Stimulated activated CD8-positive, alpha-beta memory T cell treated with anti-CD3 and anti-CD28 coated beads, Interleukin-15, amount 100 ng/mL, for 4 hours (primary cell): ENCODE measurements around the gene OPRL1.

Experiments
- DNase-seq, 2 donors: peaks; one replicate each; pipeline ENCODE4 v3.0.0-alpha.2; 2020; ENCODE audit warnings: low read depth in 2 of 2

The OPRL1 gene

DNA sequence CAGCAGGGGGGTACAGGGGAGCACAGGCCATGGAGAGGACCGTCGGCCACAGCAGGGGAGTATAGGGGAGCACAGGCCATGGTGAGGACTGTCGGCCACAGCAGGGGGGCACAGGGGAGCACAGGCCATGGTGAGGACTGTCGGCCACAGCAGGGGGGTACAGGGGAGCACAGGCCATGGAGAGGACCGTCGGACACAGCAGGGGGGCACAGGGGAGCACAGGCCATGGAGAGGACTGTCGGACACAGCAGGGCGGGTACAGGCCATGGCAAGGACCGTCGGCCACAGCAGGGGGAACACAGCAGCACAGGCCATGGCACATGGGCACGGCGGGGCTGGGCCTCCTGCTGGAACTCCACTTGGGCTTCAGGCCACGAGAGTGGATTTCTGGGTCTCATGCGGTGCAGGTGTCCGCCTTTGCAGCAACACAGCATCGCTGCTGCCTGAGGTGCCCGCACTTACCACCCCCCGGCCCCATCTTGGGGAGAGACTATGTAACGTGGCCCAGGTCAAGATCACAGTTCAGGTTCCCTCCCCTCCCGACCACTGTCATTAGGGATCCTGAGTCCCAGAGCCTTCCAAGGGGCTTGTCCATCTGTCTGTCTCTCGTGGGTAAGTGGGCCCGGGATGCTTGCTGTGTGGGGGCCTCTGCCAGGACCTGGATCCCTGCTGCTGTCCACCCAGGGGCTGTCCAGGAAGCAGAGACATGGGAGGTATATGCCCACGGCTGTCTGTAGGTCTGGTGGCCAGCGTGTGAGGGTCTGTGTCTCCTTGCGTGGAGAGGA, 25.0 kb downstream of the OPRL1 start:
- no peak for DNase-seq

DNA sequence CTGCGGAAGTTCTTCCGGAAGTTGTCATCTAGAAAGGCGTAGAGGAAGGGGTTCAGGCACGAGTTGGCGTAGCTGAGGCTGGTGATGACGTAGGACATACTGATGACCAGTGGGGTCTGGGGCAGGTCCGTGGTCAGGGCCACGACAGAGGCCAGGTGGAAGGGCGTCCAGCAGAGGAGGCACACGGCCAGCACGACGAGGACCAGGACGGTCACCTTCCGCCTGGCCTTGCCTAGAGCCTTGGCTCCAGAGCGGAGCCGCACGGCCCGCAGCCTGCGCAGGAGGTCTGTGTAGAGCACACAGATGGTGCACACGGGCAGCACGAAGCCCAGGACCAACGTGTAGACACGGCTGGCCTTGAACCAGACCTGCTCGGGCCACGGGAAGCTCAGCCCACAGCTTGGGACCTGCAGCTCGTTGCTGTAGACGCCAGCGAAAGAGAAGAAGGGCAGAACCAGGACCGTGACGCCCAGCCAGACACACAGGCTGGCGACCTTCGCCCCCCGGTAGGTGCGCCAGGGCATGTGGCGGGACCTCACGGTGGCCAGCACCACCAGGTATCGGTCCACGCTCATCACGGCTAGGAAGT, 26.1 kb downstream of the OPRL1 start:
- DNase-seq, result no peak

- DNase-seq, result no peak
Observed at GRCh38 chr20:64106435-64106961, 26.6 kb downstream of the OPRL1 start.

DNA sequence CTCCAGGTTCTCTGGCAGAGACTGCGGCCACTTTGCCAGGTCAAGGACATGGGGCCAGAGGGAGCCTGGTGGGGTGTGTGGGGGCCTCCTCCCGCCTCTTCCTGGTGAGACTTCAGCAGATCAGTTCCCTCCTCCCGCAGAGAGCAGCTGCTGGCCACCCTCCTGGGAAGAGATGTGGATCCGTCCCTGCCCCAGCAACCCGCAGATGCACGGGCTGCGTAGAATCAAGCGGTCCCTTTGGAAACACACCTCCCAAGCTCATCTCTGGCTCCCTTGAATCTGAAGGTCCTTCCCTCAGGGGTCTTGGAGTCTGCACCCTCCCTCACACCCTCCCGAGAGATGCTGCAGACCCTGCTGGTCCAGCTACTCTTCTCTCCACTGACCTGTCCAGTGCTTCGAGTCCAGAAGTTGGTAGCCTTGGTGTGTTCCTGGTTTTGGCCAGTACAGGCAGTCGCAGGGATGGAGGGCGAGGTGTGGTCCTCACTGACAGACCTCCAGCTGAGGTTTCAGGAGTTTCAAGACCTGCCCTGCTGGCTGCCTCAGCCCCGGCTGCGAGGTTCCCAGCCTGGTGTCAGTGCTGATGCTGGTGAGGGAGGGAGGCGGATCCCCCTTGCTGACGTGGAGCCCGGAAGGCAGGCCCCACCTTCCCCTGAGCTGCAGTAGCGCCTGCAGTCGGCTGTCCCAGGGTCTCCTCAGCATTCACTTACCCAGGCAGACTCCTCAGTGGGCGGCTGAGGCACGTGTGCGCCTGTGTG, 27.3 kb downstream of the OPRL1 start, which contains the start of gene NPBWR2:
NPBWR2 (minus strand) TSS at position 585 of the 755 bp plus-strand sequence. CDS start 734 bp downstream, outside the sequence.
- DNase-seq, result no peak

DNA sequence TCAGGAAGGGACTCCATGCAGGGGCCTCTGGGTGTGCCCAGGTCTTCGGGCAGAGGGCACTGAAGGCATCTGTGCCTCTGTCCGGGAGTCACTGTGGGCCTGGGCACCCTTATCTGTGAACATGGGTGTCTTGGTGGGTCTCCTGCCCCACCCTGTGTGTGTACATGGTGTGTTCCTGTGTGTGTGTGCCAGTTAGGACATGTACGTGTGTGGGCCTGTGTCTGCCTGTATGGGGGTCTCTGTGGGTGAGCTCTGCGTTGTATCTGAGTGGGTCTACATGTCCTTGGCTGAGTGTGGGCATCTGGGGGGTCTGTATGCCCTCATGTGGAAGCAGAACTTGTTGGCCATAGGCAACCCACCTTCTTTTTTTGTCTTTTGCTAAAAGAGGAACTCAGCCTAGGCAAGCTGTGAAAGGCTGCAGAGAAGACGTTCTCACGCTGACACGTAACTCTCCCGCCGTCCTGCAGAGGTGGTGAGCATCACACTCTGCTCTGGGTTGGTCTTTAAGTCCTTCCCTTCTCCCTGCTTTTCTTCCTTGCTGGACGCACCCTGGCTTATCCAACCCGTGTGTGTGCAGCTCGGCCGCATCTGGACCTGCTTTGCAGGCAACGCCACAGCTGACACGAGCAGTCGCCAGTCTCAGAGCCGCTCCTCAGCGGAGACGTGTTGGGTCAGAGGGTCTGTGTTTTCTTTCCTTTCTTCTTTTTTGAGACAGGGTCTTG, 28.0 kb downstream of the OPRL1 start:
- no peak for DNase-seq

GRCh38 chr20:64108731-64109681, 29.1 kb downstream of the OPRL1 start:
- no peak for DNase-seq

GRCh38 chr20:64109831-64110391, 30.0 kb downstream of the OPRL1 start:
- DNase-seq, result no peak

GRCh38 chr20:64110411-64111068, 30.7 kb downstream of the OPRL1 start:
- no peak for DNase-seq

DNA sequence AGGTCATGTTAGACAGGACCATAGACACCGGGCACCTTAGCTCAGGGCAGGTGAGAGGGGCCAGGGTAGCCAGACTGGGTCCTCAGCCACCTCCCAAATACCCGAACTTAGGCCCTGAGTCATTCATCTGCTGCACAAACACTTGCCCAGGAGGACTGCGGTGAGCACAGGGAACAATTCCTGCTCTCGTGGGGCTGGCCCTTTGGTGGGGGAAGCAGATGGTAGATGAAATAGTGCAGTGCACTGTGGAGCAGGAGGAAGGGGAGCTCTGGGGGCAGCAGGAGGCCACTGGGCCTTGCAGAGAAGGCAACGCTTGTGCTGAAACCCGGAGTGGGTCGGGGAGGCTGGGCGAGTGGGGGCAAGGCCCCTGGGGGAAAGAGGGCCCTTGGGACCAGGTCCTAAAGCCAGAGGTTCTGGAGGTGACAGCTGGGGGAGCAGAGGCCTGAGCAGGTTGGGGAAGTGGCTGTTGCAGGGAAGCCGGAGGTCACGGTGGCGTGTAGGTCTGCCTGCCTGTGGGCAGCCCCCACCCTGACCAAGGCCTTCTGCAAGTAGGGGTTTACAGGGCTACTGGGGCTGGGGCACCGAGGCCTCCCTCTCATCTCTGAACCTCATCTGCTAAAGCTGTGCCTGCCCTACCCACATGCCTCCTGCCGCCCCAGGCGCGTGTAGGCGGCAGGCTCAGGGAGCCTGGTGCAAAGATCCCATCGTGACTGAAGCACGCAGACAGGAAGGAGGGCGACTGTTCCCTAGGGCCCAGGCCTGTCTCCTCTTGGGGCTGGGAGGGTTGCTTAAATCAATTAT, 32.2 kb downstream of the OPRL1 start:
- DNase-seq, result no peak

- DNase-seq, result no peak
Observed at GRCh38 chr20:64112691-64113443, 33.0 kb downstream of the OPRL1 start.

GRCh38 chr20:64113444-64113775, 33.5 kb downstream of the OPRL1 start:
- no peak for DNase-seq

- DNase-seq, result no peak
Observed at GRCh38 chr20:64113796-64114355, 34.0 kb downstream of the OPRL1 start.

DNA sequence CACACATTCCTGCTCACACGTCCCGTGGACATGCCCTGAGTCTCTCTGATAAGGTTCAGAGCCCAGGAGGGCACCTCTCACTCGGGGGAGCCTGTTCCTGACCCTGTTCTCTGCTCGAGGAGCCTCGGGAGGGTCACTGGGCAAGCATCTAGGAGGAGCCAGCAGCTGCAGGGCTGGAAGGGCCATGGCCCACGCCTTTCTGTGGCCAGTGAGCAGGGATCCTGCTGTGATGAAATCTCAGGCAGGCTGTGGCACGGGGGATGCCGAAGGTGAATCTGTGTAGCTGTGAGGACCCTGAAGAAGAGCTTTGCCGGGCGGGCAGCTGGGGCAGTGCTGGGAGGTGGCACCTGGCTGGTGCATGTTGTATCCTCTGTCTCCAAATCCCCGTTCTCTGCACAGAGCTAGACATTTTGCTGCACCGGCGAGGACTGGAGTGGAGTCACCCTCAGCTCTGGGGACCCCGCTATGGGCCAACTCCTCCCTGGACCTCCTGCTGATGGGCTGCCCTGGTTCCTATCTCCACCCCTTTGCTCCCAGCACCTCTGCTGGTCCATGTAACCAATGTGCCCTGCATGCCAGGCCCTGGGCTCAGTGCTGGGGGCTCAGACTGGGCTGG, 34.6 kb downstream of the OPRL1 start:
- DNase-seq, result no peak

DNA sequence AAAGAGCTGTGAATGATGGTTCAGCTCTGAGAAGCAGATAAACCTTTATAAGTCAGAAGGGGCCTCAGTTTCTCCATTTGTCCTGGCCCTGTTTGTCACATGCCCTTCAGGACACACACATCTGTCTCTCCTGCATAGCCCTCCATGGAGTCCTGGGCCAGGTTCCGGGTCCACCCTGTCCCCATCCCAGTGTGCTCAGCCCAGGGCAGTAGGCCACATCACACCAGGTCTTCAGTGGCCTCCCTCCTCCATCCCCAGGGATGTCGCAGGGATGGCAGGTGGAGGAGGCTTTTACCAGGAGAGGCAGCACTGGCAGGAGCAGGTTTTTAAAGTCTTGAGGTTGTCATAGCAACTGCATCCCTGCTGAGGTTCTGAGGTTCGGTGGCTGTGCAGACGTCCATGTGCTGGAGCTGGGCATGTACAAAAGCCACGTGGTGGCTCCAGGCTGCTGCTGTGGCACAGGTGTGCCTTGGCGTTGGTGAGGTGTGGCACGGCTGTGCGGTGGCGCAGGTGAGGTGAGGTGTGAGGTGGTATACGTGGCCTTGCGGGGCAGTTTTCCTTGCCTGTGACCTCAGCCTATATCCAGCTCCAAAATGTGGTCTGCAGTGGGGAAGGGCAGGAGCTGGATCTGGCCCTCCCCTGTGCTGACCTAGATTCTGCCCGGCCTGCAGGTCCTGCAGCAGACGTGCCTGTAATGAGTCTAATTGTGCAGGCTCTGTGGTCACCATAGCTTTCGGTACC, 35.5 kb downstream of the OPRL1 start:
- DNase-seq, result no peak

GRCh38 chr20:64116016-64116415, 36.1 kb downstream of the OPRL1 start:
- no peak for DNase-seq

GRCh38 chr20:64116541-64117431, 36.9 kb downstream of the OPRL1 start:
- DNase-seq, result no peak
